Left lobe of liver (tissue), 2 donors: ENCODE results near the gene MYL9. TPM values are rescaled to one million over a fixed set of nuclear protein-coding genes. Genes with fewer than 3 reads are reported as not detected.
A peak's percentile ranks its signal among the peaks of the same experiment; 100 is the strongest.

Source experiments
- ATAC-seq: fragments of 200-7000 bp; cut with Tn5 transposase; one replicate; pipeline ENCODE4 v1.9.1; 2020; ENCODE audit warnings: mild to moderate bottlenecking, moderate library complexity
- DNase-seq: peaks from one replicate; pipeline ENCODE4 v3.0.0-alpha.2; 2020; ENCODE audit warnings: low spot score
- total RNA-seq: library from RNA; stranded (reverse); gene quantifications from one replicate; pipeline ENCODE4 v1.2.1, GENCODE V29; 2021
- donor health status: DM: no; HTN: no; CAD: no; lungs with moderate emphysema.
- donor health status: DM: no; HTN: yes; CAD: no.

The MYL9 gene
- total RNA-seq, 1 donor from 2014 or later = 22.8 TPM

GRCh38 chr20:36525620-36526365 is 15.5 kb upstream of the MYL9 start:
- DNase-seq = no peak

GRCh38 chr20:36526521-36527011 is 14.8 kb upstream of the MYL9 start:
- ATAC-seq (no peak), DNase-seq (no peak)

More at GRCh38 chr20:36525620-36526365, 15.5 kb upstream of the MYL9 start:
- peak; percentile 10 for ATAC-seq

- ATAC-seq = no peak
- DNase-seq = no peak
Measured at GRCh38 chr20:36527331-36528125, 13.8 kb upstream of the MYL9 start.

GRCh38 chr20:36528176-36528874 is 13.0 kb upstream of the MYL9 start:
- DNase-seq = no peak
- ATAC-seq = no peak

GRCh38 chr20:36528875-36529417 is 12.4 kb upstream of the MYL9 start:
- DNase-seq = no peak
- ATAC-seq = no peak

GRCh38 chr20:36532388-36532787 is 8.9 kb upstream of the MYL9 start:
- DNase-seq = no peak
- ATAC-seq = no peak

GRCh38 chr20:36532822-36533221 is 8.5 kb upstream of the MYL9 start:
- no peak for ATAC-seq

GRCh38 chr20:36538026-36538722 is 3.1 kb upstream of the MYL9 start:
- no peak for ATAC-seq
- DNase-seq = no peak

More at GRCh38 chr20:36532822-36533221, 8.5 kb upstream of the MYL9 start:
- no peak for DNase-seq

- DNase-seq = no peak
- no peak for ATAC-seq
Measured at GRCh38 chr20:36540551-36541211, 638 bp upstream of the MYL9 start.

- DNase-seq (no peak), ATAC-seq (peak; percentile 14)
Measured at GRCh38 chr20:36541768-36542488, 609 bp downstream of the MYL9 start.

GRCh38 chr20:36542516-36543183 is 1.3 kb downstream of the MYL9 start:
- DNase-seq (no peak), ATAC-seq (no peak)

- DNase-seq = peak; percentile 66
- ATAC-seq = peak; percentile 69
Measured at GRCh38 chr20:36543184-36544133, 2.1 kb downstream of the MYL9 start.

- DNase-seq (no peak), ATAC-seq (no peak)
Measured at GRCh38 chr20:36544134-36545018, 3.1 kb downstream of the MYL9 start.

GRCh38 chr20:36546111-36546736 is 4.9 kb downstream of the MYL9 start:
- no peak for ATAC-seq
- no peak for DNase-seq

- ATAC-seq (no peak), DNase-seq (no peak)
Measured at GRCh38 chr20:36547186-36548005, 6.1 kb downstream of the MYL9 start.
